Measurements from ENCODE around the gene FUCA1. TPM values are rescaled to one million over a fixed set of nuclear protein-coding genes. Genes with fewer than 3 reads are reported as not detected.
A peak's percentile ranks its signal among the peaks of the same experiment; 100 is the strongest.

FUCA1 gene
- total RNA-seq, 1 donor from 2014 or later, result 21.1 TPM

GRCh38 chr1:23799570-23800399 lies 68.3 kb downstream of the FUCA1 start:
- H3K36me3 ChIP-seq (ENCODE audit: control insufficient read depth, insufficient read depth, low read length), result peaks cover 29% of the 10 kb centered on the region
- peak; percentile 90 for DNase-seq (ENCODE audit: low read depth)
- peak overlapping the region; percentile 95 for H3K4me3 ChIP-seq (ENCODE audit: low read depth, low read length)
- H3K27me3 ChIP-seq (ENCODE audit: control insufficient read depth, insufficient read depth, low read length), result no peaks in the 10 kb centered on the region
- TF ChIP-seq, protein P1, sequence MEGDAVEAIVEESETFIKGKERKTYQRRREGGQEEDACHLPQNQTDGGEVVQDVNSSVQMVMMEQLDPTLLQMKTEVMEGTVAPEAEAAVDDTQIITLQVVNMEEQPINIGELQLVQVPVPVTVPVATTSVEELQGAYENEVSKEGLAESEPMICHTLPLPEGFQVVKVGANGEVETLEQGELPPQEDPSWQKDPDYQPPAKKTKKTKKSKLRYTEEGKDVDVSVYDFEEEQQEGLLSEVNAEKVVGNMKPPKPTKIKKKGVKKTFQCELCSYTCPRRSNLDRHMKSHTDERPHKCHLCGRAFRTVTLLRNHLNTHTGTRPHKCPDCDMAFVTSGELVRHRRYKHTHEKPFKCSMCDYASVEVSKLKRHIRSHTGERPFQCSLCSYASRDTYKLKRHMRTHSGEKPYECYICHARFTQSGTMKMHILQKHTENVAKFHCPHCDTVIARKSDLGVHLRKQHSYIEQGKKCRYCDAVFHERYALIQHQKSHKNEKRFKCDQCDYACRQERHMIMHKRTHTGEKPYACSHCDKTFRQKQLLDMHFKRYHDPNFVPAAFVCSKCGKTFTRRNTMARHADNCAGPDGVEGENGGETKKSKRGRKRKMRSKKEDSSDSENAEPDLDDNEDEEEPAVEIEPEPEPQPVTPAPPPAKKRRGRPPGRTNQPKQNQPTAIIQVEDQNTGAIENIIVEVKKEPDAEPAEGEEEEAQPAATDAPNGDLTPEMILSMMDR (IDR thresholded peaks at IDR 0.05; ENCODE audit: insufficient read depth, low read length, severe bottlenecking), result no peak
- FAIRE-seq, result peak; percentile 13

- DNase-seq (ENCODE audit: low read depth), result no peak
- Histone ChIP-seq H3K4me3 (ENCODE audit: low read depth, low read length) (peak overlapping the region; percentile 95), H3K36me3 (ENCODE audit: control insufficient read depth, insufficient read depth, low read length) (peaks cover 32% of the 10 kb centered on the region), H3K27me3 (ENCODE audit: control insufficient read depth, insufficient read depth, low read length) (no peaks in the 10 kb centered on the region)
- FAIRE-seq, result no peak
- TF ChIP-seq, protein P1 (IDR thresholded peaks at IDR 0.05; ENCODE audit: insufficient read depth, low read length, severe bottlenecking), result no peak
Observed at GRCh38 chr1:23799255-23799569, 68.9 kb downstream of the FUCA1 start.

GRCh38 chr1:23798662-23799142 lies 69.4 kb downstream of the FUCA1 start:
- TF ChIP-seq, protein P1 (IDR thresholded peaks at IDR 0.05; ENCODE audit: insufficient read depth, low read length, severe bottlenecking), result peak; percentile 10
- peak overlapping the region; percentile 95 for H3K4me3 ChIP-seq (ENCODE audit: low read depth, low read length)
- peaks cover 32% of the 10 kb centered on the region for H3K36me3 ChIP-seq (ENCODE audit: control insufficient read depth, insufficient read depth, low read length)
- DNase-seq (ENCODE audit: low read depth) (no peak), FAIRE-seq (no peak)
- no peaks in the 10 kb centered on the region for H3K27me3 ChIP-seq (ENCODE audit: control insufficient read depth, insufficient read depth, low read length)

DNA sequence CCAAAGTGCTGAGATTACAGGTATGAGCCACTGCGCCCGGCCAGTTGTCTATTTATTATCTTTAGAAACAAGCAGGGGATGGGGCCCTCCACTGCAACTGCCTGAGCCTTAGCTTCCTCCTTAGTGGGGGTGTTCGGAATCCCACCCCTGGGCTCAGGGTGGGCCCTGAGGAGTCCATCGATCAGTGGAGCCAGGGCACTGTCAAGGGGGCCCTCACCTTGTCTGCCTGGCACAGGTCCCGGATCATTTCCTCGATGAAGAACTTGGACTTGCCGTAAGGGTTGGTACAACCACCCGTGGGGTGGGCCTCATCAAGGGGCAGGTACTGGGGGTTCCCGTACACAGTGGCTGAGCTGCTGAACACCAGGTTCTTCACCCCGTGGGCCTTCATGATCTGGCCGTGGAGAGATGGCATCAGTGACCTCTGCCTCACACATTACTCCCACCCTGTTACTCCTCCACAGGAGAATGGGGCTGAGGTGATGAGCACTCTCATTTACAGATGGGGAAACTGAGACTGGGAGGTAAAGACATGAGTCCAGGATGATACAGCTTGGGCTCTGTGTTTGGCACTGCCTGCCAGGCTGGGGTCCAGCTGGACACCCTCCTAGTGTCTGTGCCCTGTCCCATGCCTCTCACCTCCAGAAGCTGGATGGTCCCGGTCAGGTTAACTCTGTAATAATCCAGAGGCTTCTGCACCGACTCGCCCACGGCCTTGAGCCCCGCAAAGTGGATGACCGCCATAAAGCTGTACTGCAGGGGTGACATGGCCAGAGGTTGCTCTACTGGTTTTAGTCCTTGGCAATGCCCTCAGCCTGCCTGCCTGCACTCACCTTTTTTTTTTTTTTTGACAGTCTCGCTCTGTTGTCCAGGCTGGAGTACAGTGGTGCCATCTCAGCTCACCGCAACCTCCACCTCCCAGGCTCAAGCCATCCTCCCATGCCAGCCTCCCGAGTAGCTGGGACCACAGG lies 70.3 kb downstream of the FUCA1 start:
- TF ChIP-seq, protein P1 (IDR thresholded peaks at IDR 0.05; ENCODE audit: insufficient read depth, low read length, severe bottlenecking), result no peak
- Histone ChIP-seq H3K36me3 (ENCODE audit: control insufficient read depth, insufficient read depth, low read length) (peaks cover 39% of the 10 kb centered on the region), H3K27me3 (ENCODE audit: control insufficient read depth, insufficient read depth, low read length) (no peaks in the 10 kb centered on the region), H3K4me3 (ENCODE audit: low read depth, low read length) (no peak overlapping the region)
- DNase-seq (ENCODE audit: low read depth) (no peak), FAIRE-seq (no peak)

DNA sequence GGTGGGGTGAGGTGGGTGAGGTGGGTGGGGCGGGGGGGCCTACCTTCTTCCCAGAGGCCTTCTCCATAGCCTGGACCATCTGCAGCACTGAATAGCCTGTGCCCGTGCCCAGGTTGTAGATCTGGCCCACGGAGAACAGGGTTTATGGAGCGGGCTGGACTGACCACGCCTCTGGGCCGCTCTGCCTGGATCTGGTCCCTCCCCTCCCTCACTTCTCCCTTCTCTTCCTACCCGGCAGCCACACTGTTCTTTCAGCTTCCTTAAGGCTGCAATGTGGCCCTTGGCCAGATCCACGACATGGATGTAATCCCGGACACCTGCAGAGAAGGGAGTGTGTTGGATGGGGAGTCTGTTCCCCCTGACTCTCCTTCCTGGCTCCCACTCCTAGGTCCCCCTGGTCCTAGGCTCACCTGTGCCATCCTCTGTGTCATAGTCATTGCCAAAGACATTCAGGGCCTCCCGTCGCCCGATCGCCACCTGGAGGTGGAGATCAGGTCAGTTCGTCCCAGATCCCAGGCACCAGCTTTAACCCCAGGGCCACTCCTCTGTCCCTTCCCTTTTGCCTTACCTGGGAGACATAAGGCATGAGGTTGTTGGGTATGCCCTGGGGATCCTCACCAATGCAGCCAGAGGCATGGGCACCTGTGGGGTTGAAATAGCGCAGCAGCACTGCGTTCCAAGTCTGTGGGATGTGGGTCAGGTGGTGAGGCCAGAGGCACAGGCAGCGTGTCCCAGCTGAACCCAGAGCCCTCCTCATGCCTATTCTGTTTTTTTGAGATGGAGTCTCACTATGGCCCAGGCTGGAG lies 71.4 kb downstream of the FUCA1 start:
- H3K27me3 ChIP-seq (ENCODE audit: control insufficient read depth, insufficient read depth, low read length), result no peaks in the 10 kb centered on the region
- H3K36me3 ChIP-seq (ENCODE audit: control insufficient read depth, insufficient read depth, low read length), result peaks cover 40% of the 10 kb centered on the region
- DNase-seq (ENCODE audit: low read depth) (no peak), FAIRE-seq (no peak)
- TF ChIP-seq, protein P1 (IDR thresholded peaks at IDR 0.05; ENCODE audit: insufficient read depth, low read length, severe bottlenecking), result peak; percentile 44
- H3K4me3 ChIP-seq (ENCODE audit: low read depth, low read length), result no peak overlapping the region

Data from bronchial epithelial cell (primary cell).